Erythroblast (primary cell): ENCODE results near the gene ADH5.

Experiments used
- GATA1 ChIP-seq: IDR thresholded peaks from 2 replicates; pipeline ENCODE4 v1.6.1; 2011; ENCODE audit warnings: low read depth, mild to moderate bottlenecking, control low read depth, low read length, moderate library complexity
- POLR2A ChIP-seq: IDR thresholded peaks from 2 replicates; pipeline ENCODE4 v1.6.1; 2011; ENCODE audit warnings: mild to moderate bottlenecking, low read length

DNA sequence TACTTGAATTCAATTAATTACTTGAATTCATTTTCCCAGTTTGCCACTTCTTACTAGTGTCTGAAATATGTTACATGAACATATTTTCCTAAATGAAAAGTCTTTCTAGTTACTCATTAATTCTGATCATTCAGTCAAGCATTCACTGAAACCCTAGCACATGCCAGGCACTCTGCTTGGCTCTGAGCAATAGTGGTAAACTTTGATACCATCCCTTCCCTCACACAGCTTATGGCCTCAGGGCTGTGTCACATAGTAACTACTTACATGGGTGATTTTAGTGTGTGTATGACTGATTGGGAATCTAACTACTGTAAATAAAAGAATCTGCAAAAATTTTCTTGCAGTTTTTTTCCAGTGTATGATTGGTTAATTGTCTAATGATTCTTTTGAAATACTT is 60.4 kb downstream of the ADH5 start:
- no peak for TF ChIP-seq POLR2A
- no peak for TF ChIP-seq GATA1
